ENCODE results near the gene FGGY. TPM values are rescaled to one million over a fixed set of nuclear protein-coding genes. Genes with fewer than 3 reads are reported as not detected.
"Not testable (repeated sequence)": the region's sequence is repeated elsewhere in the genome, so short reads cannot be mapped to it uniquely, and the experiment has no call there.

Gene FGGY
- polyA plus RNA-seq, 1 donor = 11.6 TPM

- DNase-seq (ENCODE audit: low read depth) = no peak
Observed at GRCh38 chr1:59509341-59509875, 212.5 kb downstream of the FGGY start.

- DNase-seq (ENCODE audit: low read depth) = no peak
Observed at GRCh38 chr1:59510249-59510648, 213.4 kb downstream of the FGGY start.

DNA sequence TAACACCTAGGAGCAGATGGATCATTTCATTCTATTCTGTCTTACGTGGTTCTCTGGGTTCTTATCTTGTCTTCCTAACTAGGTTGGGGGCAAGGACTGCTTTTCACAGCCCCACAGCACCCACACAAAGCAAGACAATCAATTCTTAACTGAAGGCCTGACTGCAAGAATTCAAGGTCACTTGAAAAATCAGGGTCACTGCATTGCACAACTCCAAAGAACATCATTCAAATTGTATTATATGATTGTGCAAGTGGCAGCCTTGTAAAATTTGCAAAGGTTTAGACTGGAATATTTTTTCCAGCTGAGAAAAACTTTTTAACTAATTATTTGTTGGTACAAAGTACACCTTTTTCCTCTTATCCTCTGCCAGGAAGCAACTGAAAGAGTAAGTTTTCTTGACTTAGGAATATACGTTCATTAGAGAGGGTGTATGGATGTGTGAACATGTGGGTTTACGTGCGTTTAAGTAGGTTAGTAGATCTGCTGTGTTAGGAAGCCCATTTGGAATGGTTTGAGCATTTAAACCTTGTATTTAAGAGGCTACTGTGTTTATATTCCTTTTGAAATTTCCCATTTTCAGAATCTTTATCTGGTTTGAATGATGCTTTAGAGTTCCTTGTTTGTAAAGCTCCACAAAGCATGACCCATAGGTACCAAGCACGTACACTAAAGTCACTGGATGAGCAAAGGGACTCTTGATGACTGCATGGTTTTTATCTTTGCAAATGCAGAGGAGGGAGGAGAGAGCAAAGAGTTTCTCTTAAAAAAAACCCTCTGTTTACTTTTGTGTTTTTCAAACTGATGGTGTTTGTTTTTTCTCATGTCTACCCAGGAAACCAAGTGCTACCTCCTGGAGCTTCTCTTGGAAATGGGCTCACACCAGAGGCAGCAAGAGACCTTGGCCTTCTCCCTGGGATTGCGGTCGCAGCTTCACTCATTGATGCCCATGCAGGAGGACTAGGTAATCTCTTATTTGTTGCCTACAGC lies 214.9 kb downstream of the FGGY start:
- DNase-seq (ENCODE audit: low read depth) = no peak

DNA sequence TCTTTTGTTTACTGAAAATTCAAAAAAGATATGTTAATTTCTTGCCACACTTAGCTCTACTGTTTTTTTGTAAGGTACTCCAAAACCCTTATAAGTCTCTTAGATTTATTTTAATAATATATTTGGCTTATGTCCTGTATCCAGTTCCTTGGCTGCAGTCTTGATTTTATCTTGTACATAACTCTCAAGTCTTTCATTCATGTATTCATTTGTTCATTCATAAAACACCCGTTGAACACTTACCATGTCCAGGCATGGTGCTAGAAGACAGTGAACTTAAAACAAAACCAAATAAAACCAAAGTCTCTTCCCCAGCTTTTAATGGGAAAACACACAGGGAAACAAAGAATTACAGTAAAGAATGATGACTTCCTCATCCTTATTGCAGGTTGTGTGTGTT lies 215.8 kb downstream of the FGGY start:
- no peak for DNase-seq (ENCODE audit: low read depth)

- DNase-seq (ENCODE audit: low read depth) = no peak
Observed at GRCh38 chr1:59514061-59514909, 217.4 kb downstream of the FGGY start.

- DNase-seq (ENCODE audit: low read depth) = no peak
Observed at GRCh38 chr1:59516881-59517280, 220.0 kb downstream of the FGGY start.

GRCh38 chr1:59520194-59520593 lies 223.3 kb downstream of the FGGY start:
- no peak for DNase-seq (ENCODE audit: low read depth)

GRCh38 chr1:59520827-59521418 lies 224.0 kb downstream of the FGGY start:
- no peak for DNase-seq (ENCODE audit: low read depth)

DNA sequence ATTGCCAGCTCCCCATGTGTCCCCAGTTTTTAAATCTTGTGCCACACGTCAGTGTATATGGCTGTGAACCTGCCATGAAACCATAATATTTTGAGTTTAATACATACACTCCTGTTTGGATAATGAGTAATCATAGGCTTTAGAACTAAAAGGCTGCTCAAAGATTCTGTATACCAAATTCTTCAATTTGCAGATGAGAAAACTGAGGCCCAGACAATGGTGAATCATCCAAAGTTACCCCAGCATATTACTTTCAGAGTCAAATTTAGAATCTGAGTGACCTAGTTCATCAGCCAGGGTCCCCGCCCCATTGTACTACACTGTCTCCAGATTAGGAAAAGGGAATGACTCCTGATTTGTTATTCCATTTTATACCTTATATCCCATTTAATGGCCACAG lies 224.6 kb downstream of the FGGY start:
- DNase-seq (ENCODE audit: low read depth) = no peak

DNA sequence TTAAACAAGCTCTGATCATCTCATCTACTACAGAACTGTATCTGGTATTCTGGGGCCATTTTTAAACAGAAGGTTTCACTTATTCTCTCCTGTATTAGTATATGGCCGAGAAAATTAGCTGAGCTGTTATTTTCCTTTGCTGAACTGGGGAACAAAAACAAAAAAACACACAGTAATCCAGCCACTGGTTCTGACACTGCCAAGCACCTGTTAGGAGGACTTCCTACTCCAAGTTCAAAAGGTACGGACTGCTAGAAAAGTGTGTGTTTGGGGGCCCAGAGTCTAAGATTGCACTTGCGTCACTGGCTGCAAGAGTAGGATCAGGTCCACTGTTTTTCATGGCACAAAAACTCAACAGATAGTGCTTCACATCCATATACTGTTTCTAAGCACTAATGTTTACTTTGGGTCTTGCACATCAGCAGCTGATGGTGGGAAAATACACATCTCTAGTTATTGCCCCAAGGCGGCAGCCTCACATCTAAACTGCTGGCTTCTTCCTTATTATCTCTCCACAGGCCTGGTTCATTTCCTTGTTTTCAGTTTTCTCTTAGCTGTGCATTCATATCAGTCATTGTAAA lies 226.1 kb downstream of the FGGY start:
- no peak for DNase-seq (ENCODE audit: low read depth)

DNA sequence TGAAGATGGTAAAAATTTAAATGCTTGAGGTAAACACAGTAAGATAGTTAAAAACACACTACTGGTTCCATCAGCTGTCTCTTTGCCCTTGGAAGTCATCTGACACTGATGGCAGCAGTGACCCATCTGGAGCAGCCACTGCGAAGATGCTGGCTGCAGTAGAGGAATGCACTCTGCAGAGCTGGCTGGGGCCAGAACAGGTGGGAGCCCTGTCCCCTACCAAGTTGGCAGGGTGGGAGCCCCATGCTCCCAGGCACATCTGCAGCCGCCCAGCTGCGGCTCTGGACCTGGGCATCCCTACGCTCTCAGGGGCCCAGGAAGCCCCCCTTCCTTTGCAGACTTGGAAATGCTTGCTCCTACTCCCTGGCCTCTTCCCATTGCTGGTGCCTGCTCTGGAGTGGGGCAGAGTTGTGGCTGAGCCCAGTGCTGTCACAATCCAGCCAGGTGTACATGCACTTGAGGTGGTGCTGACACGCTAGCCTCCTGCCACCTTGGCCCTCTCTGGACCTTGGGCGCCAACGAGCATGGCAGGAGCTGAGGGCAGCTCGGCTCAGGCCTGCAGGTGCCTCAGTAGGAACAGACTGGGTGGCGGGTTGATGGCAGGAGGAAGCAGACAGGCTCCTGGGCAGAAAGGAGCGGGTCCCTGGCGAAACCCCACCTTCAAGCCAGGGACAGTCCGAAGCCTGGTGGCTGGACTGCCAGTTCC lies 227.0 kb downstream of the FGGY start:
- no peak for DNase-seq (ENCODE audit: low read depth)

DNA sequence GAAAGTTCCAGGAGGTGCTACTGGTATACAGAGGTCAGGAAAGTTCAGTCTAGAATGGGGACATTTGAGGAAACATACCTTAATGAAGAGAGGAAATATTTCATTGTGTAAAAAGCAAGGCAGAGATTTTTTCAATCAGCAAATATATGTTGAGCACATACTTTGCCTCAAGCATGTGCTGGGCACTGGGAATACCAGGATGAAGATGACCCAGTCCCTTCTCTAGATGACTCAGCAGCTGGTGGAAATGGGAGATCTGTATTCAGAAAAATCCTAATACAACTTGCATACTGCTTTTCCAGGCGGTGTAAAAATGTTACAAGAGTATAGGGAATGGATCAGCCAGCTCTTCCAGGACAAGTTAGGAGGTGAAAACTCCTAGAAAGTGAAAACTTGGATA lies 229.3 kb downstream of the FGGY start:
- DNase-seq (ENCODE audit: low read depth) = no peak

DNA sequence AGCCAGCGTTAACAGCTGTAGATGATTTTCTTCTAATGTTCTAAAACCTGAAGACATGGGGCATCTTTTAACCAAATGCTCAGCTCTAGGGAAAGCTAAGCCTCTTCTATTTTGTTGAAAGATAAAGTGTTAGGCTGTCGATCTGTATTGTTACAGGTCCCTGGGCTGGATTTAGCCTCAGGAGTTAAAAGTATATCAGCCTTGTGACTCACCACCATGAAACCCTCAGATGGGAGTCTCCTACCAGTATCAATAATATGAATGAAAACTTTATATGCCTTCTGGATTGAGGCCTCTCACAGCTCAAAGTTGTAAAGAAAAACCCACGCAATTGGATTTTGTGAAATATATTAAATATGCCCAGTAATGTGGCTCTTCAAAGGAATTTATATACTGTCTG lies 231.6 kb downstream of the FGGY start:
- DNase-seq (ENCODE audit: low read depth) = no peak

- no peak for DNase-seq (ENCODE audit: low read depth)
Observed at GRCh38 chr1:59528900-59529299, 232.0 kb downstream of the FGGY start.

GRCh38 chr1:59530119-59530518 lies 233.2 kb downstream of the FGGY start:
- DNase-seq (ENCODE audit: low read depth) = no peak

DNA sequence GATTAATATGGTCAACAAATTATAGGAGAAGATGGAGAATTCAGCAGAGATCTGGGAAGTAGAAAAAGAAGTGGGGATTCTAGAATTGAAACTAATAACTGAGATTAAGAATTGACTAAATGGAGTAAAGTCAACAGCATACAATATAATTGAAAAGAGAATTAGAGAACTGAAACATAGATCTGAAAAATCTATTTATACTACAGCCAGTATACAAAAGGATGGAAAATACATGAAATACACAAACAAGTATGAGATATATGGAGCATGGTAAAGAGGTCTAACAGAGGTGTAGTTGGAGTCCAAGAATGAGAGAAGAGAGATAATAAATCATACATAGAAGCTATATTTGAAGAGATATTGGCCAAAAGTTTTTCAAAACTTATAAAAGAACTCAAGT lies 235.2 kb downstream of the FGGY start:
- DNase-seq (ENCODE audit: low read depth) = no peak

GRCh38 chr1:59538476-59538875 lies 241.6 kb downstream of the FGGY start:
- DNase-seq (ENCODE audit: low read depth) = not testable (repeated sequence)

GRCh38 chr1:59539961-59540681 lies 243.2 kb downstream of the FGGY start:
- no peak for DNase-seq (ENCODE audit: low read depth)

DNA sequence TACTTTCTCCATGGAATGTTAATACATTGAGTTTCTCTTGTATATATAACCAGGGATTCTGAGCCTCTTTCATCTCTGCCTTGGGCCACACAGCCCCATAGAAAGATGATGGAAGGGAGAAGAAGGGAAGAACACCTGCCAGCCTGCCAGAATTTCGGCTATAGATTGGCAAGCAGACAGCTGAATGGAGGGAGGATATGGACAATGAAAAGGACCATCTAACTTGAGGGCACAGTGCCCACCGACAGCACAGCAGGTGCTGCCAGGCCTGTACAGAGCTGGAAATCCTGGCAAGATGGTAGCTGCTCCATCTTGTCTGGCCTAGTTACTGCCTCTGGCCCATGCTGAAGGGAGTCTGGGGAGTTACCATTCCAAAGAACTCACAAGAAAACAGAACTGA lies 244.3 kb downstream of the FGGY start:
- no peak for DNase-seq (ENCODE audit: low read depth)

- no peak for DNase-seq (ENCODE audit: low read depth)
Observed at GRCh38 chr1:59541891-59542290, 245.0 kb downstream of the FGGY start.

Measured in forelimb muscle (tissue), 1 donor.